ENCODE results near the gene SIRT7. TPM values are rescaled to one million over a fixed set of nuclear protein-coding genes. Genes with fewer than 3 reads are reported as not detected.

SIRT7 gene
- total RNA-seq, 1 experiment from 2014 or later = 121 TPM

GRCh38 chr17:81888988-81889595, 28.9 kb downstream of the SIRT7 start:
- DNase-seq (ENCODE audit: low spot score) = no peak

- no peak for DNase-seq (ENCODE audit: low spot score)
Measured at GRCh38 chr17:81888105-81888987, 29.6 kb downstream of the SIRT7 start.

GRCh38 chr17:81885869-81886548, 32.0 kb downstream of the SIRT7 start:
- DNase-seq (ENCODE audit: low spot score) = peak; percentile 38

- no peak for DNase-seq (ENCODE audit: low spot score)
Measured at GRCh38 chr17:81885454-81885853, 32.5 kb downstream of the SIRT7 start.

GRCh38 chr17:81884968-81885367, 33.0 kb downstream of the SIRT7 start:
- no peak for DNase-seq (ENCODE audit: low spot score)

GRCh38 chr17:81884520-81884919, 33.5 kb downstream of the SIRT7 start:
- DNase-seq (ENCODE audit: low spot score) = no peak

GRCh38 chr17:81879121-81879520, 38.9 kb downstream of the SIRT7 start:
- DNase-seq (ENCODE audit: low spot score) = no peak

- no peak for DNase-seq (ENCODE audit: low spot score)
Measured at GRCh38 chr17:81878294-81878693, 39.7 kb downstream of the SIRT7 start.

- no peak for DNase-seq (ENCODE audit: low spot score)
Measured at GRCh38 chr17:81877569-81877968, 40.4 kb downstream of the SIRT7 start.

GRCh38 chr17:81871387-81872230, 46.4 kb downstream of the SIRT7 start:
- DNase-seq (ENCODE audit: low spot score) = peak; percentile 86

GRCh38 chr17:81870981-81871386, 47.0 kb downstream of the SIRT7 start, which contains the start of gene ARHGDIA:
Gene ARHGDIA (minus strand): TSS chr17:81871337. CDS start chr17:81869930, 1,407 bp downstream.
- no peak for DNase-seq (ENCODE audit: low spot score)

GRCh38 chr17:81870131-81870980, 47.6 kb downstream of the SIRT7 start:
- peak; percentile 58 for DNase-seq (ENCODE audit: low spot score)

- peak; percentile 57 for DNase-seq (ENCODE audit: low spot score)
Measured at GRCh38 chr17:81869221-81870130, 48.5 kb downstream of the SIRT7 start.

GRCh38 chr17:81868674-81869220, 49.2 kb downstream of the SIRT7 start:
- DNase-seq (ENCODE audit: low spot score) = peak; percentile 65

- DNase-seq (ENCODE audit: low spot score) = peak; percentile 40
Measured at GRCh38 chr17:81867991-81868673, 49.8 kb downstream of the SIRT7 start.

GRCh38 chr17:81867170-81867990, 50.6 kb downstream of the SIRT7 start:
- DNase-seq (ENCODE audit: low spot score) = peak; percentile 73

GRCh38 chr17:81866440-81867169, 51.4 kb downstream of the SIRT7 start:
- DNase-seq (ENCODE audit: low spot score) = peak; percentile 30
